K562 (cell line): ENCODE data around the gene LRRC15. TPM values are rescaled to one million over a fixed set of nuclear protein-coding genes. Genes with fewer than 3 reads are reported as not detected.

Experiments
- ATF3 ChIP-seq, 2 experiments: fragments of 450-650 bp in 1 of 2; sonication (generic) in 1 of 2; formaldehyde crosslinking in 1 of 2; IDR thresholded peaks in 1 of 2; conservative IDR thresholded peaks in 1 of 2; 2 replicates each; pipeline versions ENCODE4 v1.6.1 to v1.8.1; 2016 to 2023; ENCODE audit warnings: mild to moderate bottlenecking in 2 of 2, moderate library complexity in 2 of 2, inconsistent platforms in 1 of 2, missing genetic modification reagents in 1 of 2
- CREB3L1 ChIP-seq: fragments of 450-650 bp; IDR thresholded peaks from 2 replicates; pipeline ENCODE4 v1.6.1; 2014; ENCODE audit warnings: low read depth, mild to moderate bottlenecking, moderate library complexity, borderline replicate concordance
- FOSL1 ChIP-seq: fragments of 200-800 bp; sonication (Bioruptor generic); conservative IDR thresholded peaks from 2 replicates; pipeline ENCODE4 v1.6.1; 2016; ENCODE audit warnings: missing genetic modification characterization, missing compliant biosample characterization
- HDGF ChIP-seq: fragments of 450-650 bp; IDR thresholded peaks from 2 replicates; pipeline ENCODE4 v1.6.1; 2016
- NFIX ChIP-seq: fragments of 250-450 bp; sonication (Bioruptor Pico); IDR thresholded peaks from 2 replicates; pipeline ENCODE4 v1.4.0; 2020; ENCODE audit warnings: low read depth, mild to moderate bottlenecking, moderate library complexity
- PRDM10 ChIP-seq: fragments of 450-650 bp; IDR thresholded peaks from 2 replicates; pipeline ENCODE4 v1.6.1; 2018; ENCODE audit not compliant: partially characterized antibody
- RBM34 ChIP-seq: fragments of 200-400 bp; formaldehyde crosslinking; IDR thresholded peaks from 2 replicates; pipeline ENCODE4 v1.6.1; 2018; ENCODE audit warnings: low read length, borderline replicate concordance; ENCODE audit not compliant: insufficient read depth
- REST ChIP-seq, 2 experiments: fragments of 450-650 bp; formaldehyde crosslinking in 1 of 2; IDR thresholded peaks; 2 replicates each; pipeline versions ENCODE4 v1.4.0 to v1.6.1; 2014 to 2020; ENCODE audit warnings: mild to moderate bottlenecking in 2 of 2, borderline replicate concordance in 1 of 2, low read depth in 1 of 2
- SMAD2 ChIP-seq: fragments of 150-350 bp; IDR thresholded peaks from 2 replicates; pipeline ENCODE4 v1.6.1; 2014; ENCODE audit warnings: low read depth, mild to moderate bottlenecking, low read length
- ZBTB17 ChIP-seq: fragments of 450-650 bp; formaldehyde crosslinking; IDR thresholded peaks from 2 replicates; pipeline ENCODE4 v1.4.0; 2020; ENCODE audit warnings: mild to moderate bottlenecking
- ZNF12 ChIP-seq: sonication (generic); formaldehyde crosslinking; IDR thresholded peaks from 2 replicates; pipeline ENCODE4 v1.4.0; 2020; ENCODE audit warnings: mild to moderate bottlenecking, missing genetic modification reagents
- ZNF644 ChIP-seq: fragments of 200-800 bp; sonication (Bioruptor generic); IDR thresholded peaks from 2 replicates; pipeline ENCODE4 v1.6.1; 2016; ENCODE audit warnings: low read depth, missing genetic modification characterization, missing compliant biosample characterization
- ZNF695 ChIP-seq: fragments of 450-650 bp; formaldehyde crosslinking; IDR thresholded peaks from 2 replicates; pipeline ENCODE4 v1.4.0; 2020; ENCODE audit warnings: mild to moderate bottlenecking, moderate library complexity
- polyA plus RNA-seq, 8 experiments: library from polyadenylated mRNA; depleted of rRNA in 4 of 8; stranded (reverse) in 5 of 8; unstranded in 3 of 8; fragments of >200 nt; fragmentation: Nextera tagmentation in 2 of 8; fragmentation: Illumina TruSeq in 1 of 8; extraction: Ambion mirVana in 2 of 8; extraction: Trizol in 1 of 8; gene quantifications; 2 replicates each; pipeline versions ENCODE4 v1.2.1 to v1.2.3, GENCODE V29; 2011 to 2014; ENCODE audit warnings: inconsistent platforms in 1 of 8, missing spikeins in 1 of 8
- total RNA-seq, 7 experiments: library from RNA; depleted of rRNA in 6 of 7; stranded (reverse); fragments of >200 nt in 6 of 7; fragmentation: Illumina TruSeq in 2 of 7; extraction: Trizol in 2 of 7; gene quantifications; 2 replicates each; pipeline versions ENCODE4 v1.2.1 to v1.2.3, GENCODE V29; 2011 to 2021; ENCODE audit warnings: low replicate concordance in 1 of 7

LRRC15 gene
- total and polyA plus RNA-seq, 9 of the 15 experiments (the other 6 are each of a cell fraction or from before 2014, with no cell fraction given), result not detected

- TF ChIP-seq FOSL1 (tag) (peak; percentile 66), ZBTB17 (CRISPR knock-in tag) (no peak), RBM34 (no peak), CREB3L1 (peak; percentile 90), ZNF695 (CRISPR knock-in tag) (no peak), REST (IDR thresholded peaks at IDR 0.05; ENCODE audit: borderline replicate concordance) (no peak), REST (CRISPR knock-in tag; IDR thresholded peaks at IDR 0.05; ENCODE audit: low read depth) (no peak), NFIX (CRISPR knock-in tag) (no peak), ZNF644 (tag) (no peak), SMAD2 (no peak), HDGF (no peak), PRDM10 (peak; percentile 52), ZNF12 (CRISPR knock-in tag) (no peak), ATF3 (IDR thresholded peaks at IDR 0.05) (peak; percentile 68), ATF3 (CRISPR knock-in tag; conservative IDR thresholded peaks at IDR 0.05) (no peak)
Measured at GRCh38 chr3:194407423-194407822, 37.9 kb upstream of the LRRC15 start (continued).
